Lung (tissue), 12 donors: ENCODE data around the gene ICAM4. TPM values are rescaled to one million over a fixed set of nuclear protein-coding genes. Genes with fewer than 3 reads are reported as not detected.
A peak's percentile ranks its signal among the peaks of the same experiment; 100 is the strongest.

ENCODE experiments used
- ATAC-seq: fragments of 200-7000 bp; cut with Tn5 transposase; one replicate; pipeline ENCODE4 v1.9.1; 2020; ENCODE audit warnings: moderate number of reproducible peaks; ENCODE audit not compliant: insufficient read depth, low FRiP score
- DNase-seq, 3 donors: peaks; one replicate each; pipeline ENCODE4 v3.0.0-alpha.2; 2013 to 2017
- H3K27ac ChIP-seq, 2 donors: one replicate each; pipeline ENCODE4 v1.5.1; 2013; ENCODE audit warnings: mild to moderate bottlenecking in 2 of 2, moderate library complexity in 2 of 2, control low read depth in 1 of 2, inconsistent platforms in 1 of 2, low read depth in 1 of 2, low read length in 1 of 2
- H3K27me3 ChIP-seq, 3 donors: one replicate each; pipeline ENCODE4 v1.5.1; 2013; ENCODE audit warnings: low read length in 2 of 3; ENCODE audit not compliant: control insufficient read depth in 3 of 3, insufficient read depth in 3 of 3
- H3K36me3 ChIP-seq, 4 donors: one replicate each; pipeline ENCODE4 v1.5.1; 2013; ENCODE audit warnings: low read length in 4 of 4, mild to moderate bottlenecking in 1 of 4, moderate library complexity in 1 of 4; ENCODE audit not compliant: control insufficient read depth in 4 of 4, insufficient read depth in 4 of 4
- H3K4me1 ChIP-seq, 5 donors: one replicate each; pipeline ENCODE4 v1.5.1; 2013; ENCODE audit warnings: low read length in 5 of 5, mild to moderate bottlenecking in 2 of 5, moderate library complexity in 1 of 5; ENCODE audit not compliant: control insufficient read depth in 5 of 5, insufficient read depth in 5 of 5
- H3K4me3 ChIP-seq: one replicate; pipeline ENCODE4 v1.5.1; 2013; ENCODE audit warnings: mild to moderate bottlenecking, control low read depth, moderate library complexity
- H3K9ac ChIP-seq, 2 donors: one replicate each; pipeline ENCODE4 v1.5.1; 2013; ENCODE audit warnings: low read length in 2 of 2, control low read depth in 1 of 2; ENCODE audit not compliant: insufficient read depth in 1 of 2
- H3K9me3 ChIP-seq, 4 donors: one replicate each; pipeline ENCODE4 v1.5.1; 2013; ENCODE audit warnings: low read length in 3 of 4, mild to moderate bottlenecking in 1 of 4, moderate library complexity in 1 of 4; ENCODE audit not compliant: control insufficient read depth in 4 of 4, insufficient read depth in 3 of 4
- CTCF ChIP-seq: IDR thresholded peaks from 2 replicates; pipeline ENCODE4 v1.5.1; 2012; ENCODE audit warnings: mild to moderate bottlenecking; ENCODE audit errors: control extremely low read depth, extremely low read depth
- WGBS, 2 donors: extraction: QIAGEN DNeasy Blood & Tissue Kit; methylation state at CpG; one replicate each; pipeline ENCODE4 v1.1.7; 2013; 5-methylcytosine and 5-hydroxymethylcytosine counted together
- polyA plus RNA-seq, 2 donors: library from polyadenylated mRNA; stranded (reverse); fragments of 200-250 nt; gene quantifications; one replicate each; pipeline ENCODE4 v1.2.1, GENCODE V29; 2013
- total RNA-seq, 2 donors: library from RNA; depleted of rRNA in 1 of 2; stranded (reverse); fragments of >200 nt in 1 of 2; gene quantifications; one replicate each; pipeline ENCODE4 v1.2.1, GENCODE V29; 2014 to 2021
- donor health status: control.
- donor health status: control.
- donor health status: Bipolar disorder and iron deficiency.
- donor health status: healthy.
- donor health status: DM: yes; HTN: yes; CAD: no.

The ICAM4 gene
- total and polyA plus RNA-seq, 4 donors: 4.6 to 38.8 (median 8.1) TPM

- 1 to 2% methylated on average over 42 to 45 of the region's 45 CpGs for WGBS, 2 donors
- Histone ChIP-seq H3K9me3 (peaks cover 0 to 7% (median 0%) of the 10 kb centered on the region in 4 donors), H3K4me3 (peak overlapping the region; percentile 20), H3K4me1 (peaks cover 0 to 62% (median 26%) of the 10 kb centered on the region in 5 donors), H3K27ac (peak overlapping the region in 1 of 2 donors; percentile 50), H3K36me3 (peaks cover 0 to 5% (median 0%) of the 10 kb centered on the region in 4 donors), H3K9ac (no peak overlapping the region), H3K27me3 (peaks cover 0 to 63% (median 24%) of the 10 kb centered on the region in 3 donors)
- DNase-seq (peak; percentile 70 to 85 (median 82)), ATAC-seq (peak; percentile 73)
- no peak for TF ChIP-seq CTCF
Observed at GRCh38 chr19:10292206-10292788, 5.5 kb downstream of the ICAM4 start.

GRCh38 chr19:10292789-10293636, 6.3 kb downstream of the ICAM4 start:
- Histone ChIP-seq H3K36me3 (peaks cover 0 to 5% (median 0%) of the 10 kb centered on the region in 4 donors), H3K9me3 (peaks cover 0 to 7% (median 0%) of the 10 kb centered on the region in 4 donors), H3K4me1 (peaks cover 0 to 55% (median 19%) of the 10 kb centered on the region in 5 donors), H3K4me3 (no peak overlapping the region), H3K27ac (peak overlapping the region in 1 of 2 donors; percentile 30), H3K27me3 (peaks cover 0 to 63% (median 24%) of the 10 kb centered on the region in 3 donors), H3K9ac (no peak overlapping the region)
- 22 to 31% methylated on average over 55 to 56 of the region's 56 CpGs for WGBS, 2 donors
- peak in 1 of 3 donors; percentile 11 for DNase-seq
- no peak for TF ChIP-seq CTCF
- ATAC-seq: no peak

- Histone ChIP-seq H3K9me3 (peaks cover 0 to 7% (median 0%) of the 10 kb centered on the region in 4 donors), H3K27me3 (peaks cover 0 to 63% (median 24%) of the 10 kb centered on the region in 3 donors), H3K27ac (no peak overlapping the region), H3K4me3 (no peak overlapping the region), H3K4me1 (peaks cover 0 to 48% (median 18%) of the 10 kb centered on the region in 5 donors), H3K9ac (no peak overlapping the region), H3K36me3 (peaks cover 0 to 5% (median 0%) of the 10 kb centered on the region in 4 donors)
- TF ChIP-seq CTCF: no peak
- no peak for ATAC-seq
- 29 to 46% methylated on average over 49 of the region's 49 CpGs for WGBS, 2 donors
- DNase-seq: no peak
Observed at GRCh38 chr19:10293637-10294367, 7.0 kb downstream of the ICAM4 start.
